ENCODE data around the gene ITSN1. TPM values are rescaled to one million over a fixed set of nuclear protein-coding genes. Genes with fewer than 3 reads are reported as not detected.

The ITSN1 gene
- total RNA-seq, 4 donors from 2014 or later = 33.0 to 50.5 (median 45.9) TPM

GRCh38 chr21:33691945-33692603 lies 49.8 kb downstream of the ITSN1 start:
- no peak for ATAC-seq
- H3K27ac ChIP-seq = no peak overlapping the region
- H3K4me3 ChIP-seq = no peak overlapping the region
- 83 to 89% methylated on average over 5 to 6 of the region's 6 CpGs for WGBS, 2 donors (ENCODE audit: low coverage in 1 of 2)
- peaks cover 0 to 36% (median 5%) of the 10 kb centered on the region in 3 donors for H3K4me1 ChIP-seq
- H3K27me3 ChIP-seq = no peaks in the 10 kb centered on the region
- TF ChIP-seq CTCF (IDR thresholded peaks at IDR 0.05) (no peak), POLR2A (IDR thresholded peaks at IDR 0.05) (no peak), POLR2AphosphoS5 (IDR thresholded peaks at IDR 0.05) (no peak), EP300 (IDR thresholded peaks at IDR 0.05) (no peak)
- H3K36me3 ChIP-seq = no peaks in the 10 kb centered on the region
- no peaks in the 10 kb centered on the region for H3K9me3 ChIP-seq

- Histone ChIP-seq H3K27ac (no peak overlapping the region), H3K9me3 (no peaks in the 10 kb centered on the region), H3K27me3 (no peaks in the 10 kb centered on the region), H3K36me3 (no peaks in the 10 kb centered on the region), H3K4me1 (peaks cover 3 to 32% (median 3%) of the 10 kb centered on the region in 3 donors), H3K4me3 (no peak overlapping the region)
- no peak for ATAC-seq
- whole genome bisulfite sequencing, 2 donors (ENCODE audit: low coverage in 1 of 2) = 50 to 59% methylated on average over 2 of the region's 2 CpGs
- TF ChIP-seq EP300 (IDR thresholded peaks at IDR 0.05) (no peak), POLR2A (IDR thresholded peaks at IDR 0.05) (no peak), CTCF (IDR thresholded peaks at IDR 0.05) (no peak), POLR2AphosphoS5 (IDR thresholded peaks at IDR 0.05) (no peak)
Observed at GRCh38 chr21:33695813-33696212, 53.5 kb downstream of the ITSN1 start.

GRCh38 chr21:33696465-33696864 lies 54.2 kb downstream of the ITSN1 start:
- WGBS, 2 donors (ENCODE audit: low coverage in 1 of 2) = 35 to 50% methylated on average over 3 to 5 of the region's 5 CpGs
- Histone ChIP-seq H3K27me3 (no peaks in the 10 kb centered on the region), H3K4me1 (peaks cover 3 to 32% (median 3%) of the 10 kb centered on the region in 3 donors), H3K4me3 (no peak overlapping the region), H3K9me3 (no peaks in the 10 kb centered on the region), H3K36me3 (no peaks in the 10 kb centered on the region), H3K27ac (no peak overlapping the region)
- TF ChIP-seq POLR2AphosphoS5 (IDR thresholded peaks at IDR 0.05) = no peak
- TF ChIP-seq EP300 (IDR thresholded peaks at IDR 0.05) = no peak
- TF ChIP-seq POLR2A (IDR thresholded peaks at IDR 0.05) = no peak
- no peak for TF ChIP-seq CTCF (IDR thresholded peaks at IDR 0.05)
- no peak for ATAC-seq

GRCh38 chr21:33698087-33698860 lies 56.0 kb downstream of the ITSN1 start:
- no peak for ATAC-seq
- H3K36me3 ChIP-seq = no peaks in the 10 kb centered on the region
- peaks cover 3 to 33% (median 3%) of the 10 kb centered on the region in 3 donors for H3K4me1 ChIP-seq
- no peaks in the 10 kb centered on the region for H3K9me3 ChIP-seq
- WGBS, 2 donors (ENCODE audit: low coverage in 1 of 2) = 49 to 71% methylated on average over 3 of the region's 3 CpGs
- no peak overlapping the region for H3K4me3 ChIP-seq
- H3K27ac ChIP-seq = no peak overlapping the region
- TF ChIP-seq POLR2AphosphoS5 (IDR thresholded peaks at IDR 0.05) (no peak), CTCF (IDR thresholded peaks at IDR 0.05) (no peak), EP300 (IDR thresholded peaks at IDR 0.05) (no peak), POLR2A (IDR thresholded peaks at IDR 0.05) (no peak)
- H3K27me3 ChIP-seq = no peaks in the 10 kb centered on the region
